Fibroblast of the aortic adventitia (primary cell): ENCODE data around the gene TBL1XR1. TPM values are rescaled to one million over a fixed set of nuclear protein-coding genes. Genes with fewer than 3 reads are reported as not detected.

Experiments
- DNase-seq: peaks from one replicate; pipeline ENCODE4 v3.0.0-alpha.2; 2010; ENCODE audit warnings: low read depth
- H3K4me3 ChIP-seq: 2 replicates; pipeline ENCODE4 v1.5.1; 2011; ENCODE audit warnings: low read depth, mild to moderate bottlenecking, control low read depth, low read length, moderate library complexity
- CTCF ChIP-seq: IDR thresholded peaks from 2 replicates; pipeline ENCODE4 v1.5.1; 2011; ENCODE audit warnings: mild to moderate bottlenecking, low read length, control low read depth, inconsistent platforms; ENCODE audit not compliant: insufficient read depth
- small RNA-seq: library from RNA; depleted of rRNA; stranded (forward); fragments of <200 nt; gene quantifications from one replicate; pipeline ENCODE3, GENCODE V24; 2012
- total RNA-seq: library from RNA; depleted of rRNA; stranded (reverse); fragments of >200 nt; gene quantifications from 2 replicates; pipeline ENCODE4 v1.2.3, GENCODE V29; 2012; ENCODE audit warnings: low replicate concordance

Gene TBL1XR1
- total RNA-seq, 1 donor: 171 TPM

- no peak for TF ChIP-seq CTCF
Measured at GRCh38 chr3:176970770-176971169, 226.5 kb downstream of the TBL1XR1 start.

DNA sequence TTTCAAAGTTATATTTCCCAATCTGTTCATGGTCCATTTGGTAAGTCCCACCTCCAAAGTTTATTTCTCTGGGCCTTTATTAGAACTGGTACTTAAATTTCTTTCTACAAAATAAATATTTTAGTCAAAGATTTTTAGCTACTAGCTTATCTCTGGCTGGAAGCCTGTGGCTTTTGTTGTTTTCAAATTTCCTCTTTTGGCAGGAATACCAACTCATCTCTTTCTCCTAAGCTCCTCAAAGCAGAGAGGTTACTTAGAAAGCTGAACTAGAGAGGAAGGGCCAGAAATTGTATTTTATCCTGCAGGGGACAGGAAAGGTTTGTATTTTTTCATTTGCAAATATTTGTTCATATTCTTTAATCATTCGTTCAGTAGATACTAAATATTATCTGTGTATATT is 227.8 kb downstream of the TBL1XR1 start:
- no peak for TF ChIP-seq CTCF
- DNase-seq: peak; percentile 38
- no peak overlapping the region for H3K4me3 ChIP-seq

More at GRCh38 chr3:176970770-176971169, 226.5 kb downstream of the TBL1XR1 start:
- no peak for DNase-seq
- H3K4me3 ChIP-seq: no peak overlapping the region

Small RNA genes lying within 50 kb of the gene (small RNA-seq; reads per million reads assigned to genes)
- gene RF00019 (not detected), gene RNU6-681P (not detected)
